Activated T-cell treated with anti-CD3 and anti-CD28 coated beads for 4 hours (primary cell): Measurements from ENCODE around the gene TINAGL1.

Source experiments
- DNase-seq: peaks from one replicate; pipeline ENCODE4 v3.0.0-alpha.2; 2020

Gene TINAGL1

GRCh38 chr1:31568895-31569595 lies 7.3 kb upstream of the TINAGL1 start:
- no peak for DNase-seq

GRCh38 chr1:31569596-31570173 lies 6.6 kb upstream of the TINAGL1 start:
- DNase-seq, result no peak

GRCh38 chr1:31570228-31570627 lies 6.1 kb upstream of the TINAGL1 start:
- no peak for DNase-seq

GRCh38 chr1:31570906-31571305 lies 5.4 kb upstream of the TINAGL1 start:
- no peak for DNase-seq

- DNase-seq, result no peak
These were observed 4.7 kb upstream of the TINAGL1 start for GRCh38 chr1:31571340-31572295.

- DNase-seq, result no peak
These were observed 3.8 kb upstream of the TINAGL1 start for GRCh38 chr1:31572323-31573104.

GRCh38 chr1:31573261-31573660 lies 3.1 kb upstream of the TINAGL1 start:
- DNase-seq, result no peak

- DNase-seq, result no peak
These were observed 1.5 kb upstream of the TINAGL1 start for GRCh38 chr1:31574749-31575368.

- DNase-seq, result no peak
These were observed 760 bp upstream of the TINAGL1 start for GRCh38 chr1:31575369-31576140.

GRCh38 chr1:31576743-31577455 lies 584 bp downstream of the TINAGL1 start:
- DNase-seq, result no peak

- no peak for DNase-seq
These were observed 1.3 kb downstream of the TINAGL1 start for GRCh38 chr1:31577515-31578192.

- no peak for DNase-seq
These were observed 3.1 kb downstream of the TINAGL1 start for GRCh38 chr1:31579374-31579773.

GRCh38 chr1:31580513-31580870 lies 4.2 kb downstream of the TINAGL1 start:
- DNase-seq, result no peak

- DNase-seq, result no peak
These were observed 4.7 kb downstream of the TINAGL1 start for GRCh38 chr1:31580891-31581603.

GRCh38 chr1:31581821-31582810 lies 5.8 kb downstream of the TINAGL1 start:
- DNase-seq, result no peak

GRCh38 chr1:31583082-31583994 lies 7.0 kb downstream of the TINAGL1 start:
- no peak for DNase-seq
